ENCODE measurements around the gene ATP11B.

- no peak for TF ChIP-seq CTCF (IDR thresholded peaks at IDR 0.05)
- TF ChIP-seq MAX (IDR thresholded peaks at IDR 0.05): no peak
Observed at GRCh38 chr3:182969277-182969676, 176.0 kb downstream of the ATP11B start.

Data from A549 (cell line).